ENCODE results near the gene ALDH9A1. TPM values are rescaled to one million over a fixed set of nuclear protein-coding genes. Genes with fewer than 3 reads are reported as not detected.

Gene ALDH9A1
- total and polyA plus RNA-seq, 10 of the 15 experiments (the other 5 are each of a cell fraction or from before 2014, with no cell fraction given), result 25.7 to 106 (median 36.3) TPM

- RAD21 ChIA-PET (ENCODE audit: unreplicated experiment), result interaction anchor here (0.9 kb wide), 1 partner anchor 17 kb away, joined by 3 read pairs; no protein-coding TSS in a partner anchor
- Histone ChIP-seq H3K9ac (ENCODE audit: control insufficient read depth, insufficient read depth, low read length) (no peak overlapping the region), H2AFZ (ENCODE audit: control insufficient read depth, low read depth, low read length) (no peak overlapping the region), H4K20me1 (ENCODE audit: control insufficient read depth, insufficient read depth) (no peaks in the 10 kb centered on the region), H3K36me3 (ENCODE audit: control insufficient read depth in 2 of 2, insufficient read depth in 2 of 2, low read length in 1 of 2) (peaks cover 6 to 31% of the 10 kb centered on the region in 2 experiments), H3K27ac (ENCODE audit: control insufficient read depth, insufficient read depth) (no peak overlapping the region), H3K4me3 (no peak overlapping the region), H3K4me1 (ENCODE audit: control insufficient read depth, insufficient read depth, low read length) (no peaks in the 10 kb centered on the region), H3K4me2 (ENCODE audit: control insufficient read depth, insufficient read depth) (no peak overlapping the region), H3K27me3 (replicated peaks in 1 of 2; ENCODE audit: control insufficient read depth in 2 of 2, insufficient read depth in 2 of 2, low read length in 1 of 2) (no peaks in the 10 kb centered on the region), H3K79me2 (ENCODE audit: control insufficient read depth, insufficient read depth, low read length) (no peaks in the 10 kb centered on the region), H3K9me3 (replicated peaks; ENCODE audit: control insufficient read depth, insufficient read depth, low read length) (no peaks in the 10 kb centered on the region; the same call in 2 of the 3 replicates)
- no TSS peak for BruUV-seq (replicated peaks)
- FAIRE-seq, result no peak
- CTCF ChIA-PET, result no interaction called here
- 94% methylated on average over 2 of the region's 2 CpGs for WGBS (ENCODE audit: insufficient coverage, insufficient replicate concordance, low lambda C conversion rate, missing lambda C conversion rate)
- POLR2A ChIA-PET, result no interaction called here
- in situ Hi-C loops (cut with MboI), result no loop called here
- TF ChIP-seq ZBTB40 (IDR thresholded peaks at IDR 0.05; ENCODE audit: borderline replicate concordance) (no peak), TCF12 (IDR thresholded peaks at IDR 0.05; ENCODE audit: low read depth, low read length) (no peak), BCL11A (IDR thresholded peaks at IDR 0.05; ENCODE audit: low read depth, low read length) (no peak), ZNF207 (IDR thresholded peaks at IDR 0.05; ENCODE audit: borderline replicate concordance) (no peak), TAF1 (IDR thresholded peaks at IDR 0.05; ENCODE audit: borderline replicate concordance, low read depth, low read length) (no peak), KDM1A (IDR thresholded peaks at IDR 0.05; ENCODE audit: borderline replicate concordance) (no peak), MXI1 (IDR thresholded peaks at IDR 0.05; ENCODE audit: low read depth, low read length) (no peak), JUND (IDR thresholded peaks at IDR 0.05; ENCODE audit: low read depth, low read length) (no peak), SUZ12 (IDR thresholded peaks at IDR 0.05; ENCODE audit: unreplicated experiment) (no peak), MTA2 (IDR thresholded peaks at IDR 0.05; ENCODE audit: low read depth) (no peak), EED (IDR thresholded peaks at IDR 0.05; ENCODE audit: low read depth) (no peak), MYB (IDR thresholded peaks at IDR 0.05; ENCODE audit: borderline replicate concordance, low read depth, low read length) (no peak), ZBTB33 (IDR thresholded peaks at IDR 0.05) (no peak), YBX1 (IDR thresholded peaks at IDR 0.05) (no peak), SP1 (IDR thresholded peaks at IDR 0.05; ENCODE audit: low read depth, low read length) (no peak), SREBF1 (IDR thresholded peaks at IDR 0.05; ENCODE audit: low read length) (no peak), NFYA (IDR thresholded peaks at IDR 0.05; ENCODE audit: borderline replicate concordance, low read depth, low read length) (no peak), TCF7 (IDR thresholded peaks at IDR 0.05; ENCODE audit: borderline replicate concordance) (no peak), BACH1 (IDR thresholded peaks at IDR 0.05; ENCODE audit: borderline replicate concordance) (no peak), ZSCAN29 (IDR thresholded peaks at IDR 0.05) (no peak)
- intact Hi-C loops (cut with micrococcal nuclease; ENCODE audit: unreplicated experiment), result no loop called here
- no peak for ATAC-seq
- SMC1A ChIA-PET (ENCODE audit: uncharacterized antibody, unreplicated experiment), result interaction anchor here (2.2 kb wide), 1 partner anchor 24 kb away, joined by 7 read pairs; no protein-coding TSS in a partner anchor
- no peak for DNase-seq (ENCODE audit: low read depth, low spot score)
Measured at GRCh38 chr1:165661703-165662102, 36.7 kb downstream of the ALDH9A1 start.

Data from GM12878 (cell line).